IMR-90 (cell line): ENCODE data around the gene SMTN. TPM values are rescaled to one million over a fixed set of nuclear protein-coding genes. Genes with fewer than 3 reads are reported as not detected.

Experiments
- ATAC-seq: fragments of 200-7000 bp; cut with Tn5 transposase; 2 replicates; pipeline ENCODE4 v1.9.1; 2020; ENCODE audit warnings: low read depth, mild to moderate bottlenecking, moderate library complexity
- BruUV-seq: library from RNA; stranded (reverse); fragments of 400-500 nt; replicated peaks from 2 replicates; lab custom pipeline; 2021; lab: Mats Ljungman, UMichigan
- CTCF ChIA-PET: fragments of 300-600 bp; formaldehyde crosslinking; extraction: SDS; loops from one replicate; lab custom pipeline; 2021; ENCODE audit warnings: antibody characterized with exemption; lab: Yijun Ruan, JAX
- POLR2A ChIA-PET: fragments of 300-600 bp; sonication (Branson Sonifier 250); formaldehyde crosslinking; loops from one replicate; lab custom pipeline; 2022; ENCODE audit warnings: antibody characterized with exemption; ENCODE audit not compliant: unreplicated experiment; lab: Charles Lee
- DNase-seq: peaks from one replicate; pipeline ENCODE4 v3.0.0; 2013
- H2AFZ ChIP-seq: replicated peaks from 2 replicates; pipeline ENCODE3; 2013; ENCODE audit warnings: low read length, mild to moderate bottlenecking; ENCODE audit not compliant: poor library complexity
- H2AK5ac ChIP-seq: 2 replicates; pipeline ENCODE4 v1.6.1; 2013; ENCODE audit warnings: low read depth, low read length, inconsistent platforms
- H2AK9ac ChIP-seq: replicated peaks from 2 replicates; pipeline ENCODE3; 2013; ENCODE audit warnings: mild to moderate bottlenecking, low read depth, low read length, moderate library complexity; ENCODE audit not compliant: poor library complexity
- H2BK120ac ChIP-seq: 2 replicates; pipeline ENCODE4 v1.6.1; 2013; ENCODE audit warnings: low read depth, low read length, inconsistent platforms
- H2BK15ac ChIP-seq: 3 replicates; pipeline ENCODE4 v1.6.1; 2013; ENCODE audit warnings: low read depth, low read length, inconsistent platforms
- H2BK20ac ChIP-seq: 2 replicates; pipeline ENCODE4 v1.6.1; 2013; ENCODE audit warnings: low read depth, mild to moderate bottlenecking, inconsistent platforms, low read length, moderate library complexity
- H2BK5ac ChIP-seq: 2 replicates; pipeline ENCODE4 v1.6.1; 2013; ENCODE audit warnings: mild to moderate bottlenecking, low read depth, low read length, inconsistent platforms; ENCODE audit not compliant: poor library complexity, severe bottlenecking
- H3K14ac ChIP-seq: replicated peaks from 2 replicates; pipeline ENCODE4 v1.6.1; 2013; ENCODE audit warnings: low read depth, low read length, inconsistent platforms
- H3K18ac ChIP-seq: 2 replicates; pipeline ENCODE4 v1.6.1; 2013; ENCODE audit warnings: low read depth, low read length, control low read depth
- H3K23ac ChIP-seq: 2 replicates; pipeline ENCODE4 v1.6.1; 2013; ENCODE audit warnings: low read depth, low read length, inconsistent platforms
- H3K27ac ChIP-seq: 2 replicates; pipeline ENCODE4 v1.5.1; 2013; ENCODE audit warnings: mild to moderate bottlenecking, control low read depth, low read length; ENCODE audit not compliant: insufficient read depth
- H3K27me3 ChIP-seq: 2 replicates; pipeline ENCODE4 v1.6.1; 2013; ENCODE audit warnings: low read length; ENCODE audit not compliant: control insufficient read depth, insufficient read depth
- H3K36me3 ChIP-seq: 2 replicates; pipeline ENCODE4 v1.6.1; 2013; ENCODE audit warnings: low read length, mixed read lengths; ENCODE audit not compliant: control insufficient read depth, insufficient read depth
- H3K4ac ChIP-seq: 2 replicates; pipeline ENCODE4 v1.6.1; 2013; ENCODE audit warnings: low read depth, low read length, inconsistent platforms
- H3K4me1 ChIP-seq: 2 replicates; pipeline ENCODE4 v1.6.1; 2013; ENCODE audit warnings: low read length, mixed read lengths; ENCODE audit not compliant: control insufficient read depth, insufficient read depth
- H3K4me2 ChIP-seq: 2 replicates; pipeline ENCODE4 v1.6.1; 2013; ENCODE audit warnings: low read depth, mild to moderate bottlenecking, control low read depth, low read length, moderate library complexity
- H3K4me3 ChIP-seq: 2 replicates; pipeline ENCODE4 v1.5.1; 2013; ENCODE audit warnings: low read depth, mild to moderate bottlenecking, control low read depth, low read length, moderate library complexity; ENCODE audit not compliant: insufficient read depth
- H3K56ac ChIP-seq: 2 replicates; pipeline ENCODE4 v1.6.1; 2013; ENCODE audit warnings: low read length, inconsistent platforms; ENCODE audit not compliant: insufficient read depth; ENCODE audit errors: extremely low read depth
- H3K79me1 ChIP-seq, 2 experiments: 2 replicates each; pipeline ENCODE4 v1.6.1; 2013; ENCODE audit warnings: low read length in 2 of 2, inconsistent platforms in 1 of 2, low read depth in 1 of 2
- H3K9ac ChIP-seq: 2 replicates; pipeline ENCODE4 v1.6.1; 2013; ENCODE audit warnings: low read depth, low read length, control low read depth
- H3K9me1 ChIP-seq: 2 replicates; pipeline ENCODE4 v1.6.1; 2013; ENCODE audit warnings: low read length, inconsistent platforms; ENCODE audit not compliant: insufficient read depth
- H3K9me3 ChIP-seq: 2 replicates; pipeline ENCODE4 v1.6.1; 2013; ENCODE audit warnings: low read length; ENCODE audit not compliant: control insufficient read depth, insufficient read depth
- H4K20me1 ChIP-seq: 2 replicates; pipeline ENCODE4 v1.6.1; 2013; ENCODE audit warnings: low read length, inconsistent platforms; ENCODE audit not compliant: insufficient read depth
- H4K5ac ChIP-seq: 2 replicates; pipeline ENCODE4 v1.6.1; 2013; ENCODE audit warnings: mild to moderate bottlenecking, low read depth, low read length, control low read depth
- H4K8ac ChIP-seq, 2 experiments: 2 replicates each; pipeline ENCODE4 v1.6.1; 2013; ENCODE audit warnings: low read depth in 2 of 2, low read length in 2 of 2, control low read depth in 1 of 2, inconsistent platforms in 1 of 2
- H4K91ac ChIP-seq: 2 replicates; pipeline ENCODE4 v1.6.1; 2013; ENCODE audit warnings: low read depth, low read length, inconsistent platforms; ENCODE audit not compliant: insufficient read depth
- BHLHE40 ChIP-seq: fragments of 150-350 bp; IDR thresholded peaks from 2 replicates; pipeline ENCODE4 v1.6.1; 2016; ENCODE audit warnings: mild to moderate bottlenecking, low read depth, low read length
- CEBPB ChIP-seq: IDR thresholded peaks from 2 replicates; pipeline ENCODE4 v1.6.1; 2012; ENCODE audit warnings: low read depth, low read length, improper control_type of control experiment
- CHD1 ChIP-seq: IDR thresholded peaks from 2 replicates; pipeline ENCODE4 v1.6.1; 2012; ENCODE audit warnings: low read depth, low read length, improper control_type of control experiment
- ELK1 ChIP-seq: fragments of 150-350 bp; IDR thresholded peaks from 2 replicates; pipeline ENCODE4 v1.6.1; 2016; ENCODE audit warnings: low read depth, mild to moderate bottlenecking, low read length, moderate library complexity, borderline replicate concordance
- FOS ChIP-seq: fragments of 150-350 bp; IDR thresholded peaks from 2 replicates; pipeline ENCODE4 v1.6.1; 2016; ENCODE audit warnings: low read depth, low read length
- MAZ ChIP-seq: IDR thresholded peaks from 2 replicates; pipeline ENCODE4 v1.6.1; 2012; ENCODE audit warnings: low read depth, mild to moderate bottlenecking, low read length, improper control_type of control experiment, moderate library complexity, borderline replicate concordance
- MXI1 ChIP-seq: IDR thresholded peaks from 2 replicates; pipeline ENCODE4 v1.6.1; 2012; ENCODE audit warnings: low read depth, mild to moderate bottlenecking, low read length, moderate library complexity, borderline replicate concordance
- NFE2L2 ChIP-seq: fragments of 150-350 bp; IDR thresholded peaks from 2 replicates; pipeline ENCODE4 v1.6.1; 2016; ENCODE audit warnings: low read depth, mild to moderate bottlenecking, low read length
- POLR2A ChIP-seq: IDR thresholded peaks from 2 replicates; pipeline ENCODE4 v1.6.1; 2012; ENCODE audit warnings: mild to moderate bottlenecking, low read depth, low read length
- RAD21 ChIP-seq: IDR thresholded peaks from 2 replicates; pipeline ENCODE4 v1.6.1; 2012; ENCODE audit warnings: low read length, improper control_type of control experiment
- RCOR1 ChIP-seq: IDR thresholded peaks from 2 replicates; pipeline ENCODE4 v1.6.1; 2012; ENCODE audit warnings: mild to moderate bottlenecking, low read length, improper control_type of control experiment; ENCODE audit not compliant: insufficient replicate concordance
- RFX5 ChIP-seq: IDR thresholded peaks from 2 replicates; pipeline ENCODE4 v1.8.0; 2012; ENCODE audit warnings: low read depth, mild to moderate bottlenecking, low read length, moderate library complexity
- SMC3 ChIP-seq: fragments of 150-350 bp; IDR thresholded peaks from 2 replicates; pipeline ENCODE4 v1.6.1; 2016; ENCODE audit warnings: low read depth, mild to moderate bottlenecking, antibody characterized with exemption, low read length, moderate library complexity
- WGBS, 2 experiments: methylation state at CpG; one replicate each; pipeline versions ENCODE4 v1.1.5 to v1.1.7; 2013; ENCODE audit warnings: missing lambda C conversion rate in 2 of 2; ENCODE audit not compliant: insufficient read length in 1 of 2; ENCODE audit errors: extremely low coverage in 2 of 2; 5-methylcytosine and 5-hydroxymethylcytosine counted together
- dilution Hi-C: fragments of 300-500 bp; cut with HindIII; formaldehyde crosslinking; loops from one replicate; pipeline ENCODE4 v1.14.3; 2018; ENCODE audit warnings: low sequenced_read_pairs; ENCODE audit not compliant: unreplicated experiment
- in situ Hi-C: fragments of 300-500 bp; cut with MboI; formaldehyde crosslinking; loops from 3 replicates; pipeline ENCODE4 v1.14.3; 2019; ENCODE audit warnings: low sequenced_read_pairs, inconsistent platforms, mixed read lengths
- intact Hi-C: fragments of 100-400 bp; cut with micrococcal nuclease; formaldehyde crosslinking; loops from 2 replicates; pipeline ENCODE4 v1.10.0; 2022
- polyA plus RNA-seq, 3 experiments: library from polyadenylated mRNA; depleted of rRNA; stranded (reverse); fragments of >200 nt; gene quantifications; 2 replicates each; pipeline ENCODE4 v1.2.3, GENCODE V29; 2012; ENCODE audit warnings: low replicate concordance in 1 of 3
- total RNA-seq: library from RNA; depleted of rRNA; stranded (reverse); fragments of >200 nt; gene quantifications from 2 replicates; pipeline ENCODE4 v1.2.3, GENCODE V29; 2012
- TF ChIP-seq, protein P1 (sequence below): conservative IDR thresholded peaks from 2 replicates; pipeline ENCODE4 v1.5.1; 2012; ENCODE audit warnings: mild to moderate bottlenecking, low read depth, low read length, improper control_type of control experiment
- TF ChIP-seq, protein P2 (sequence below): fragments of 150-350 bp; IDR thresholded peaks from 2 replicates; pipeline ENCODE4 v1.6.1; 2017; ENCODE audit warnings: mild to moderate bottlenecking, antibody characterized with exemption, low read length, low read depth

SMTN gene
- total and polyA plus RNA-seq, 2 of the 4 experiments (the other 2 are of a cell fraction), result 53.6 to 63.7 TPM

DNA sequence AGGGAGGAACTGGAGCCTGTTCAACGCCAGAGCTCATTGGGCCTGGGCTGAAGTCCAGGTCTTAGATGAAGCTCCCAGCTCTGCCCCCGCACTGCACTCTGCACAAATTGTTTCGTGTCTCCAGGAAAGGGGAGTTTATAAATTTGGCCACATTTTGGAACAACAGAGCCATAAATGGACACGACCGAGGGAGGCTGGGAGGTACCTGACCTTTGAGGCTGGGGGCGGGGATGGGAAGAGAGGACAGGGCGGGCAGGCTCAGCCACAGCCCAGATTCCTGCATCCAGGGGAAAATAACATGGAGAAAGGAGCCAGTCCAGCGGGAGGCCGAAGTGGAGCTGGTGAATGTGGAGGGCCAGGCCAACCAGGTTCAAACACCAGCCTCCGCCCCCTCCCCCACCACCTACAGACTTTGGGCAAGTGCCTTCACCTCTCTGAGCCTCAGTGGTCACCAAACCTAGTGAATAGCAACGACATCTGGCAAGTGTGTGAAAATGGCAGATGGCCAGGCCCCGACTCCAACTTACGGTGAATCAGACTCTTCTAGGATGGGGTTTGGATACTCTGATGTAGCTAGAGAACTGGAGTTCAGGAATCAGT, 36.8 kb upstream of the SMTN start:
- Histone ChIP-seq H2BK120ac (no peak overlapping the region), H2AFZ (peak overlapping the region; percentile 50), H3K4me1 (peaks cover 16% of the 10 kb centered on the region), H2BK5ac (no peak overlapping the region), H3K9me3 (no peaks in the 10 kb centered on the region), H3K27ac (peak overlapping the region; percentile 74), H3K4me2 (no peak overlapping the region), H3K14ac (peak overlapping the region; percentile 3; the same call in 1 of the 2 replicates), H2AK9ac (peak overlapping the region; percentile 40), H3K4me3 (no peak overlapping the region), H2BK20ac (peak overlapping the region; percentile 26; the same call in 1 of the 2 replicates), H3K18ac (peak overlapping the region; percentile 58), H3K36me3 (no peaks in the 10 kb centered on the region), H3K4ac (peak overlapping the region; percentile 85), H3K79me1 (no peaks in the 10 kb centered on the region), H3K23ac (0 out of 2 replicates have a peak overlapping the region, but pooled peaks have one; percentile 47), H4K8ac (peak overlapping the region; percentile 63 to 73), H2BK15ac (peak overlapping the region; percentile 70; the same call in 2 of the 3 replicates), H4K5ac (peak overlapping the region; percentile 52), H4K91ac (peak overlapping the region; percentile 60), H3K27me3 (no peaks in the 10 kb centered on the region), H3K56ac (no peak overlapping the region), H4K20me1 (no peaks in the 10 kb centered on the region), H3K9me1 (peaks cover 16% of the 10 kb centered on the region), H3K9ac (peak overlapping the region; percentile 9; the same call in 1 of the 2 replicates), H2AK5ac (peak overlapping the region; percentile 43)
- peak; percentile 74 for DNase-seq
- no TSS peak for BruUV-seq
- dilution Hi-C loops, result no loop called here
- intact Hi-C loops, result no loop called here
- ChIA-PET CTCF (interaction anchor here (1.0 kb wide), 1 partner anchor 11 kb away, joined by 4 read pairs; no protein-coding TSS in a partner anchor), POLR2A (no interaction called here)
- in situ Hi-C loops, result no loop called here
- ATAC-seq, result peak; percentile 59
- WGBS, 2 experiments, result 16% methylated on average over 3 of the region's 13 CpGs; no CpG with 5 or more reads in 1 of the 2 experiments
- no peak for TF ChIP-seq POLR2A
- no peak for TF ChIP-seq NFE2L2
- TF ChIP-seq SMC3, result no peak
- no peak for TF ChIP-seq RFX5
- TF ChIP-seq MXI1, result no peak
- TF ChIP-seq ELK1, result no peak
- no peak for TF ChIP-seq MAZ
- no peak for TF ChIP-seq RAD21
- no peak for TF ChIP-seq BHLHE40
- TF ChIP-seq FOS, result no peak
- TF ChIP-seq, protein P1, sequence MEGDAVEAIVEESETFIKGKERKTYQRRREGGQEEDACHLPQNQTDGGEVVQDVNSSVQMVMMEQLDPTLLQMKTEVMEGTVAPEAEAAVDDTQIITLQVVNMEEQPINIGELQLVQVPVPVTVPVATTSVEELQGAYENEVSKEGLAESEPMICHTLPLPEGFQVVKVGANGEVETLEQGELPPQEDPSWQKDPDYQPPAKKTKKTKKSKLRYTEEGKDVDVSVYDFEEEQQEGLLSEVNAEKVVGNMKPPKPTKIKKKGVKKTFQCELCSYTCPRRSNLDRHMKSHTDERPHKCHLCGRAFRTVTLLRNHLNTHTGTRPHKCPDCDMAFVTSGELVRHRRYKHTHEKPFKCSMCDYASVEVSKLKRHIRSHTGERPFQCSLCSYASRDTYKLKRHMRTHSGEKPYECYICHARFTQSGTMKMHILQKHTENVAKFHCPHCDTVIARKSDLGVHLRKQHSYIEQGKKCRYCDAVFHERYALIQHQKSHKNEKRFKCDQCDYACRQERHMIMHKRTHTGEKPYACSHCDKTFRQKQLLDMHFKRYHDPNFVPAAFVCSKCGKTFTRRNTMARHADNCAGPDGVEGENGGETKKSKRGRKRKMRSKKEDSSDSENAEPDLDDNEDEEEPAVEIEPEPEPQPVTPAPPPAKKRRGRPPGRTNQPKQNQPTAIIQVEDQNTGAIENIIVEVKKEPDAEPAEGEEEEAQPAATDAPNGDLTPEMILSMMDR, result no peak
- TF ChIP-seq, protein P2, sequence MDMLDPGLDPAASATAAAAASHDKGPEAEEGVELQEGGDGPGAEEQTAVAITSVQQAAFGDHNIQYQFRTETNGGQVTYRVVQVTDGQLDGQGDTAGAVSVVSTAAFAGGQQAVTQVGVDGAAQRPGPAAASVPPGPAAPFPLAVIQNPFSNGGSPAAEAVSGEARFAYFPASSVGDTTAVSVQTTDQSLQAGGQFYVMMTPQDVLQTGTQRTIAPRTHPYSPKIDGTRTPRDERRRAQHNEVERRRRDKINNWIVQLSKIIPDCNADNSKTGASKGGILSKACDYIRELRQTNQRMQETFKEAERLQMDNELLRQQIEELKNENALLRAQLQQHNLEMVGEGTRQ, result no peak
- TF ChIP-seq RCOR1, result no peak
- TF ChIP-seq CEBPB, result no peak
- TF ChIP-seq CHD1, result no peak
